Left ventricle myocardium inferior (tissue), 1 donor: ENCODE measurements around the gene KLHDC9. TPM values are rescaled to one million over a fixed set of nuclear protein-coding genes. Genes with fewer than 3 reads are reported as not detected.

Experiments used
- DNase-seq: peaks from one replicate; pipeline ENCODE4 v3.0.0-alpha.2; 2020
- H3K27ac ChIP-seq: fragments of 200-600 bp; replicated peaks from 2 replicates; pipeline ENCODE4 v1.8.0; 2021
- H3K27me3 ChIP-seq: fragments of 200-600 bp; 2 replicates; pipeline ENCODE4 v1.8.0; 2021; ENCODE audit warnings: low read depth
- H3K36me3 ChIP-seq: fragments of 200-600 bp; 2 replicates; pipeline ENCODE4 v1.8.0; 2021
- H3K4me1 ChIP-seq: fragments of 200-600 bp; 2 replicates; pipeline ENCODE4 v1.8.0; 2021
- H3K4me3 ChIP-seq: fragments of 200-600 bp; 2 replicates; pipeline ENCODE4 v1.8.0; 2021; ENCODE audit warnings: mild to moderate bottlenecking, moderate library complexity
- H3K9me3 ChIP-seq: fragments of 200-600 bp; replicated peaks from 2 replicates; pipeline ENCODE4 v1.8.0; 2021
- CTCF ChIP-seq: fragments of 200-600 bp; IDR thresholded peaks from 2 replicates; pipeline ENCODE4 v1.8.0; 2021; ENCODE audit warnings: antibody characterized with exemption, mild to moderate bottlenecking, borderline replicate concordance
- intact Hi-C: fragments of 100-400 bp; cut with micrococcal nuclease; formaldehyde crosslinking; loops from one replicate; pipeline ENCODE4 v1.11.0; 2022
- total RNA-seq: library from RNA; stranded (reverse); fragmentation: NEBNext Ultra II Directional; extraction: Animal tissue kit (Norgen Biotek cat#: 25700); gene quantifications from one replicate; pipeline ENCODE4 v1.2.1, GENCODE V29; 2021
- donor health status: DM: no; HTN: yes; CAD: no; lungs with severe emphysema.

KLHDC9 gene
- total RNA-seq, 1 donor from 2014 or later, result 9.1 TPM

GRCh38 chr1:161096530-161096929, 1.6 kb upstream of the KLHDC9 start:
- no peak for TF ChIP-seq CTCF
- Histone ChIP-seq H3K9me3 (no peaks in the 10 kb centered on the region), H3K36me3 (peaks cover 7% of the 10 kb centered on the region), H3K27ac (peak overlapping the region; percentile 74), H3K4me3 (no peak overlapping the region), H3K27me3 (no peaks in the 10 kb centered on the region), H3K4me1 (peaks cover 46% of the 10 kb centered on the region)
- intact Hi-C loops, result loop anchor here (5.0 kb wide), 1 partner anchor 99 kb away; no protein-coding TSS in a partner anchor
- peak; percentile 41 for DNase-seq

GRCh38 chr1:161099090-161099802, 1.1 kb downstream of the KLHDC9 start:
- Histone ChIP-seq H3K4me1 (peaks cover 47% of the 10 kb centered on the region), H3K36me3 (peaks cover 18% of the 10 kb centered on the region), H3K27me3 (no peaks in the 10 kb centered on the region), H3K4me3 (peak overlapping the region; percentile 71), H3K27ac (no peak overlapping the region), H3K9me3 (no peaks in the 10 kb centered on the region)
- intact Hi-C loops, result loop anchor here (5.0 kb wide), 1 partner anchor 102 kb away; no protein-coding TSS in a partner anchor
- DNase-seq, result no peak
- TF ChIP-seq CTCF, result no peak

GRCh38 chr1:161100556-161100955, 2.4 kb downstream of the KLHDC9 start:
- Histone ChIP-seq H3K36me3 (peaks cover 18% of the 10 kb centered on the region), H3K4me3 (no peak overlapping the region), H3K27me3 (no peaks in the 10 kb centered on the region), H3K27ac (peak overlapping the region; percentile 61), H3K4me1 (peaks cover 47% of the 10 kb centered on the region), H3K9me3 (no peaks in the 10 kb centered on the region)
- intact Hi-C loops, result no loop called here
- no peak for TF ChIP-seq CTCF
- no peak for DNase-seq

GRCh38 chr1:161106431-161106830, 8.3 kb downstream of the KLHDC9 start:
- peaks cover 21% of the 10 kb centered on the region for H3K36me3 ChIP-seq
- peaks cover 5% of the 10 kb centered on the region for H3K4me1 ChIP-seq
- no peaks in the 10 kb centered on the region for H3K9me3 ChIP-seq
- no peak overlapping the region for H3K4me3 ChIP-seq
- DNase-seq, result no peak
- no peaks in the 10 kb centered on the region for H3K27me3 ChIP-seq
- no peak overlapping the region for H3K27ac ChIP-seq
- TF ChIP-seq CTCF, result no peak
- intact Hi-C loops, result no loop called here

GRCh38 chr1:161111117-161111516, 13.0 kb downstream of the KLHDC9 start:
- no peak for DNase-seq
- no peak overlapping the region for H3K27ac ChIP-seq
- intact Hi-C loops, result no loop called here
- H3K36me3 ChIP-seq, result peaks cover 10% of the 10 kb centered on the region
- no peaks in the 10 kb centered on the region for H3K27me3 ChIP-seq
- no peaks in the 10 kb centered on the region for H3K9me3 ChIP-seq
- TF ChIP-seq CTCF, result no peak
- no peak overlapping the region for H3K4me3 ChIP-seq
- peaks cover 49% of the 10 kb centered on the region for H3K4me1 ChIP-seq
